RCC 7860 (cell line): ENCODE measurements around the gene CDV3.
A peak's percentile ranks its signal among the peaks of the same experiment; 100 is the strongest.
"Not testable (repeated sequence)": the region's sequence is repeated elsewhere in the genome, so short reads cannot be mapped to it uniquely, and the experiment has no call there.

Experiments used
- DNase-seq: peaks from one replicate; pipeline ENCODE4 v3.0.0-alpha.2; 2015; ENCODE audit warnings: low spot score
- FAIRE-seq: peaks from 2 replicates; lab custom pipeline; 2012; peaks lifted over from hg19 to GRCh38; lab: Jason Lieb, UNC

CDV3 gene, protein sequence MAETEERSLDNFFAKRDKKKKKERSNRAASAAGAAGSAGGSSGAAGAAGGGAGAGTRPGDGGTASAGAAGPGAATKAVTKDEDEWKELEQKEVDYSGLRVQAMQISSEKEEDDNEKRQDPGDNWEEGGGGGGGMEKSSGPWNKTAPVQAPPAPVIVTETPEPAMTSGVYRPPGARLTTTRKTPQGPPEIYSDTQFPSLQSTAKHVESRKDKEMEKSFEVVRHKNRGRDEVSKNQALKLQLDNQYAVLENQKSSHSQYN

DNA sequence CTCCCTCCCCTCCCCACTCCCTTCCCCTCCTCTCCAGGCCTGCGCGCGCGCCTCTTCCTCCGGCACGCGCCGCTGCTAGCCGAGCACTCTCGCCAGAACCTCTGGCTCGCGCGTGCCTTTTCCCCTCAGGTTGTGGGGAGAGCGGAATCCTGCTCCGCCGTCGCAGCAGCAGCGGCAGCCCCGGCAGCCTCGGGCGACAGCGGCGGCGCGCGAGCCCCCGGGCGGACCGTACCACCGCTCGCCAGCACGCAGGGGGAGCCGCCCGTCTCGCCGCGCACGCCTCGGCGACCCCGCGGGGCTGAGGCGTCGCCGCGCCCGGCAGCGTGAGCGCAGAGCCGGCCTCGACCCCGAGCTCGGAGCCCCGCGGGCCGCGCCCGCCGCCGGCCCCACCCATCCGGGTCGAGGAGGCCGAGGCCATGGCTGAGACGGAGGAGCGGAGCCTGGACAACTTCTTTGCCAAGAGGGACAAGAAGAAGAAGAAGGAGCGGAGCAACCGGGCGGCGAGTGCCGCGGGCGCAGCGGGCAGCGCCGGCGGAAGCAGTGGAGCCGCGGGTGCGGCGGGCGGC, at the start of gene CDV3:
Gene CDV3, plus strand, starts transcription at position 58 of the 566 bp plus-strand sequence. Its CDS starts 359 bp downstream, at position 417.
- DNase-seq = no peak

DNA sequence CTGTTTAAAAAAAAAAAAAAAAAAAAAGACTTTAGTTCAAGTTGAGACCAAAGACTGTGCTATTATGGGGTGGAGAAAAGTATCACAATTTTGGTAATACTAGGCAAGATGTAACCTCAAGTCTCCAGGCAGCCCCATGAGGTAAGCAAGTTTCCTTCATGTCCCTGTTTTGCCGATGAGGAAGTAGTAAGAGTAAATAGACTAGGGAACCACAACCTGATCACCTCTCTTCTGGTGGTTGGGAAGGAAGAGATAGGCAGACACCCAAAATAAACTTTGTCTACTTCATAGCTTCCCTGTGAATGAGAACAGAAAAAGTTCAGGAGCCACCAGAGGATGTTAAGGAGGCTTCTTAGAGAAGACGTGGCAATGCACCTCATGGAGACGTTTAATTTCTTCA, 49.7 kb upstream of the CDV3 start:
- not testable (repeated sequence) for FAIRE-seq

More for the DNA sequence above, at the start of gene CDV3:
- FAIRE-seq = no peak

DNA sequence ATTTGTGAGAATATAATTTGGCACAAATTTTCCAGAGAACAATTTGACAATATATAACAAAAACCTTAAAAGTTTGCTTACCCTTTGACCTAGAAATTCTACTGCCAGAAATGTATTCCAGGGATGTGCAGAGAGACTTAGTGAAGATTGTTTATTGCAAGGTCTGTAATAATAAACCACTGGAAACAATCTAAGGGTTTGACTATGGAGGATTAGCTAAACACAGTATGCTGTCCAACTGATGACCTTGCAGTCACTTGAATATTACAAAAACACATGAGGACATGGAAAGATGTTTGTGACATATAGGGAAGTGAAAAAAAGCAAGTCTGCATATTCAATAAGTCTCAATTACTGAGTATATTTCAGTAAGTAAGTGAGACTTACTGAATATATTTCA, 48.1 kb upstream of the CDV3 start:
- no peak for FAIRE-seq
- DNase-seq = no peak

More for the DNA sequence above, 49.7 kb upstream of the CDV3 start:
- DNase-seq = not testable (repeated sequence)

DNA sequence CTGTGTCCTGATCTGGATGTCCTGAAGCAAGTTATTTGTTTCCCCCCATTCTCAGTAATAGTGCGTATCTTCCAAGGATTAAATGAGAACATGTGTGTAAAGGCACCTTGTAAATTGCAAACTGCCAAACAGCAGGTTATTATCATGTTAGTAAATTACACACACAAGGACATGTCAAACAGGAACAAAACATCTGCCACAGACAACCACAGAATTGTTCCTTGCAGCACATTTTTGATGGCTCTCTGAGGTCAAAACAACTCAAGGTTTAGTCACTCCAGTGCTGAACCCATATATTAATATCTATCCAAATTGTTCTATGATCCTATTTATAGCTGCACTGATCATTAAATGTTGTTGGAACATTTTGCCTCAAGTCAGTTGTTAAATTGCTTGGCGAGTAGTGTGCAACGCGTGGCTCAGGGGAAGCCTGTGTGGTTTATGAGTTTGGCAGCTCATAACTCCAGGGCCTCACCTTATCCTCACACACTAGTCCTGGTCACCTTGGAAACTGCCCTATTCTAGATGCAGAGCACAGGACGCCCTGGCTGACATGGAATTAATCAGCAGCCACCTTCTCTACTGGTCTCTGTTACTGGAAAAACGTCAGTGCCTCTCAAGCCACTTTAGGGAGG, 46.3 kb upstream of the CDV3 start:
- FAIRE-seq (no peak), DNase-seq (no peak)

DNA sequence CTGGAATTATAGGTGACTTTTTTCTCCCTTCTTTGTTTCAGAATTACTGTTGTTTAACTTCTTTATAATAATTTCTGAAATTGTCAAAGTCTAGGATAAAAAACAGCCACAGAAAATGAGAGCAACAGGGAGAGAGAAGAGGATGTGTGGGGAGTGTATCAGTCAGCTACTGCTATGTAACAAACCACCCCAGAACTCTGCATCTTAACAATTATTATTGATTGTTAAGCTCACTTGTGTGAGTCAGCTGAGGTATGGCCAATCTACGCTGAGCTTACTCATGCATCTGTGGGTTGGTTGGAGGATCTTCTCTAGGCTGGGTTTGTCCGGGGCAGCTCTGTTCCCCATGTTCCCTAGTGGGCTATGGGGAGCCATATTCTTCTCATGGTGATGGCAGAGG, 43.7 kb upstream of the CDV3 start:
- no peak for DNase-seq

DNA sequence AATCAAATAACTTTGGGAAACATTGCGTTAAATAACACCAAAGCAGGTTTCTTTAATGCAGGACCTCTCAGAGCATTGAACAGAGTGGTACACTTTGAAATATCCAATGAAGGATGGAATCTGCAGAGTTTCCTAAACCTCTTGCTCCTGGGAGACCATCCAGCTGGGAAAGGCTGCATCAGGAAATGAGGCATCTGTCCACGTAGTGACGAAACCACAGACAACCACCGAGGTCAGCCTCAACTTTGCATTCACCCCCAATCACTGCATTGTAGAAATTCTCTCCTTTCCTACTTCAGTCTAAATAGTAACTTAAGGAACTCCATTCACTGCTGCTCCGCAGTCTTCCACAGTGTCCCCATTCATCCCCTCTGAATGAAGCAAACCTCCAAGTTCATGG, 41.5 kb upstream of the CDV3 start:
- no peak for DNase-seq
- FAIRE-seq = no peak

More for the DNA sequence above, 43.7 kb upstream of the CDV3 start:
- no peak for FAIRE-seq

DNA sequence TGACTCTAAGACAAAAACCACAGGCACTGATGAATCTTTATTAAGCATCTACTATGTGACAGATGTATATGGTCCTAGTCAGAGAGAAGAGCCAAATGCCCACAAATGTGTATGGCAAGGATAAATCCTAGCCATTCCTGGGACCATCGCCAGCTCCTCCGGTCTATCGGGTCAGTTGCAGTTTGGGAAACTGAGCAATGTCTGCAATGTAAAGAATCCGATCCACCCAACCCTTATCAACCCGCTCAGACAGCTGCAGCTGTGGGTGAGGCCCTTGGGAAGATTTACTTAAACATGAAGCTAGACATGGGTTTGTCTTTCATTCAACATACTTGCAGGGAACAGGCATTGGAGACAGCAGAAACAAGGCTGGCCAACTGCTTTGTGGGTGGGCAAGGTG, 40.5 kb upstream of the CDV3 start:
- FAIRE-seq = no peak
- no peak for DNase-seq

DNA sequence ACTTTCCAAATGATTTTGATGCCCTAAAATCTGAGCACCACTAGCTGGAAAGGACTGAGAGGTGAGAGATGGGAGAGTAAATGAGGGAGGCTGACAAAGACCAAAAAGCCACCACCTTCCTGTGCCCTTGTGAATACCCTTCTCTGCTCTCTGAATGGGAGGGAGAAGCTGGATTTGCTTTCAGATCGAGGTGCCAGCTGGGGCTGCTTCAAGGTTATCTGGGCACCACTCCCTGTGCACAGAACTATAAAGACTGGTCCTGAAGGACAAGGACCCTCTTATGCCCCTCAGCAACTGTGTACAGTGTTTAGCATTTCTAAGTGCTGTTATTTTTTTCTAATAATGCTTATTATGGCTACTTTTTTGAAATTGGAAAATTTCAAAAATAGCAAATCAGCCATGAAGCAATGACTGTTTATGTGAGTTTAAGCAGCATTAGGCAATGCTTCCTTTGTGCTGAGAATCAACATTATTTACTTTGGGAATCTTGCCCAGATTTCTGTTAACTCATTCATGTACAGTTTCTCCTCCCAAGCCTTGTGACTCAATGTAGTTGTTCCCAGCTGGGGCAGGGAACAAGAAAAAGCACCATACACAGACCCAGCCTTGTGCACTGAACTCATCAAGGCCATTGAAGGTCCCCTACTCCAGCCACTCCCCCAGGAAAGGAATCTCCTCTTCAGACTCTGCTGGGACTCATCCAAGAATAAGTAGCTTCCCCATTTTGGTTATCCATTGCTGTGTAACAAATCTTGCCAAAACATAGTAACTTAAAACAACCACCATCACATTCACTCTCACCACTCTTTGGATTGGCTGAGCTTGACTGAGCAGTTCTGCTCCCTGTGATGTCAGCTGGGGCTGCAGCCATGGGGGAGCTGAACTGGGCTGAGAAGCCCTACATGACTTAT, 37.3 kb upstream of the CDV3 start:
- DNase-seq = peak; percentile 78
- FAIRE-seq = peak; percentile 79

DNA sequence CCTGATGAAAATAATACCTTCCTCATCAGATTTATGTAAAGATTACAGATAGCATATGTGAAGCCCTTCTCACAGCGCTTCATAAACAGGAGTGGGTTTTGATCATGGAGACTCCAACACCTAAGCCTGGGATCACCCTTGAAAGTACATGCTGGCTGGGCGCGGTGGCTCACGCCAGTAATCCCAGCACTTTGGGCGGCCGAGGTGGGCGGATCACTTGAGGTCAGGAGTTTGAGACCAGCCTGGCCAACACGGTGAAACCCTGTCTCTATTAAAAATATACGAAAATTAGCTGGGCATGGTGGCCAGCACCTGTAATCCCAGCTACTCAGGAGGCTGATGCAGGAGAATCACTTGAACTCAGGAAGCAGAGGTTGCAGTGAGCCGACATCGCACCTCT, 36.4 kb upstream of the CDV3 start:
- not testable (repeated sequence) for DNase-seq, FAIRE-seq

DNA sequence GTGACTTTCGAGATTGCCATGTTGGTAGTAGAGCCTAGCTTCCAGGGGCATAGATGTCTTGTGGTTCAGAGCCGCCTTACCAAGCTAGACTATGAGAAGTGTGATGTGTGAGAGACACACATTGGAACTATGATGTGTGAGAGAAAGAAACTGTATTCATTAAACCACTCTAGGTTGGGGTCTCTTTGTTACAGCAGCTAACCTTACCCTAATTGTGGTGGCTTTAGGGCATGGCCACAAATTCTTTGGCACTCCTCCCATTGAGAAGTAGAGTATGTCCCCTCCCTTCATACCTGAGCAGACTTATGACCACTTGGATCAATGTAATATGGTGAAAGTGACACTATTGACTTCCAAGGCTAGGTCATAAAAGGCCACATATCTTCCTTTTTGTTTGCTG, 35.3 kb upstream of the CDV3 start:
- DNase-seq = no peak
- FAIRE-seq = no peak

DNA sequence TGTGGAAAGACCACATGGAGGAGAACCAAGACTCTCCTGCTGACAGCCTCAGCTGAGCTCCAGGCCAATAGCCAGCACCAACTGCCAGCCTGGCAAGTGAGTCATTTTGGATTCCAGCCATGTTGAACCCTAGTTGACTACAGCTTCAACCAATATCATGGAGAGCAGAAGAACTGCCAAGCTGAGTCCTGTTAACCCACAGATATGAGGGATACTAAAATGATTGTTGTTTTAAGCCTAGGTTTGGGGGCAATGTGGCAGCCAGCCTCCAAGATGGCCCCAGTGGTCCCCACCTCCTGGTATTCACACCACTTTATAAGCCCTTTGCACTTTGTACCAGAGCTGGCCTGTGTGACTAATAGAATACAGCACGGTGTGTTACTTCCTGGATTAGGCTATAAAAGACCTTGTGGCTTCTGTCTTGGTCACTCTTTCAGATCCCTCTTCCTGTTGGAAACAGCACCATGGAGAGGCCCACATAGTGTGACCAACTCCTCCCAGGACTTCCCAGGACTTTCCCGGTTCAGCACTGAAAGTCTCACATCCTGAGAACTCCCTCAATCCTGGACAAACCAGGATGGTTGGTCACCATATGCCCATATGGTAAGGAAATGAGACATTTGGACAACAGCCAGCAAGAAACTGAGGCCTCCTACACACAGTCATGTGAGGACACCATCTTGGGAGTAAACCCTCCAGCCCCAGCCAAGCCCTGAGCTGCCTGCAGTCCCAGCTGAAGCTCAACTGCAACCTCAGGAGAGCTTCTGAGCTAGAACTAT, 32.4 kb upstream of the CDV3 start:
- FAIRE-seq = peak; percentile 95
- peak; percentile 99 for DNase-seq

DNA sequence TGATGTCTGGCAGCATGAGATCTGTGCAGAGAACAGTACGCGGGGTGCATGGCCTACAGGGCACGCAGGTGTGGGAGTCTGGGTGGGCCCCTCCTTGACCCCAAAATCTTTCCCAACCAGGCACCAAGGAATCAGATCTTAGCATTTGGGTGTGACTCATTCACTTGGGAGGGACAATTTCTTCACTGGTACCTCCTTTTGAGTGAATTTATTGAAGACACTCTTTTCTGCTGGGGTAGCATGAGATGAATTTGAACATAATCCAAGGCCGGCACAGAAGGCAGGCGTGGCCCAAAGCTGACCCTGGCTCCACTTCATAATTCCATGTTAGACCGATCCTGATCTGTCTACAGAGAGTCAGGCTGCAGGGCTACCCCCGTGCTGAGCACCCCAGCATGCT, 30.6 kb upstream of the CDV3 start:
- no peak for FAIRE-seq

DNA sequence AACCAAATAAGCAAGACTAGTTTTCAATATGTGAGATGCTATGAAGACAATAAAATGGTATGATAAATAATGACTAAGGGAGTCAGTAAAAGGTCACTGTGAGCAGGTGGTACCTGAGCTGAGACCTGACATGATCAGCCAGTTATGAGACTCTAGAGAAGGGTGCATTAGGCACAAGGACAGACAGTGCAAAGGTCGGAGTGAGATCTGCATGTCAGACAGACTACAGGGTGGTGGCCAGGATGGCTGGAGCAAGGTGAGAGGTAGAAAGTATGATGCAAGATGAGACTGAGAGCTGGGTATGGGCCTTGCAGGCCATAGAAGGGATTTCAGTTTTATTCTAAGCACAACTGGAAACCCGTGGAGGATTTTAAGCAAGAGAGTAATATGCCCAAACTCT, 28.5 kb upstream of the CDV3 start:
- DNase-seq = not testable (repeated sequence)

More for the DNA sequence above, 30.6 kb upstream of the CDV3 start:
- no peak for DNase-seq

DNA sequence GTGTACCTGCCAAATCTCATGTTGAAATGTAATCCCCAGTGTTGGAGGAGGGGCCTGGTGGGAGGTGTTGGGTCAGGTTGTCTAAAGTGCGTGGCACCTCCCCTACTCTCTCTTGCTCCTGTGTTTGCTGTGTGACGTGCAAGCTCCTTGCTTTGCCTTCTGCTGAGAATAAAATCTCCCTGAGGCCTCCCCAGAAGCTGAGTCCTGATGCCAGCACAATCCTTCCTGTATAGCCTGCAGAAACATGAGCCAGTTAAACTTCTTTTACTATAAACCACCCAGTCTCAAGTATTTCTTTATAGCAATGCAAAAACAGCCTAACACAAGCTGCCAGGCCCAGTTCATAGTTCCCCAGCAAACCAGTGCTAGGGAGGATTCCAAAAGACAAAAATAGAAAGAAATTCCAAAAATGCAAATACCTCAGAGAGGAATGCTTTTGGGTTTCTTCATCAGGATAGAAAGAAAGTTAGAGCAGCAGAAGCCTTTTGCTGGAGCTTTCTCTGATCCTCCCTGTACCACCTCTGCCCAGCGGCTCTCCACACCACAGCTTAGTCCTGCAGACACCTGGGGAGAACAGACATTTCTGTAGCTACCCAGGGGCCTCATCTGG, 25.9 kb upstream of the CDV3 start:
- FAIRE-seq (no peak), DNase-seq (no peak)

More for the DNA sequence above, 28.5 kb upstream of the CDV3 start:
- FAIRE-seq = not testable (repeated sequence)

DNA sequence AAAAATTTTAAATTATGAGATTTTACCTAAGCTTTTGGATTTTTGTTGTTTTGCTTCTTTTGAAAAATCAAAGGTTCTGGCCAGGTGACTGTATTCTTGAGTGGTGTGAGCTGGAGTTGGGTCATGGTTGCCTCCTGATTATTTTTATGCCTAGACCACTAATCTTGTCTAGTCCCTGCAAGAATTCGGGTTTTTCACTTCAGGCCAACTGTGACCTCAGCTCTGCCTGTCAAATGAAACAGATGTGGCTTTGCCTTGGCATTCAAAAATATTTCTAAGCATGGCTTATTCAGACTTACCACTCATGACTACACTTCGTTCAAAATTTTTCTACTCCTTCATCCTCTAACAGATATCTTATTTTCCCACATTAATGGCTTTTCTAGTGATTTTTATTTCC, 25.4 kb upstream of the CDV3 start:
- DNase-seq = no peak
- FAIRE-seq = no peak

DNA sequence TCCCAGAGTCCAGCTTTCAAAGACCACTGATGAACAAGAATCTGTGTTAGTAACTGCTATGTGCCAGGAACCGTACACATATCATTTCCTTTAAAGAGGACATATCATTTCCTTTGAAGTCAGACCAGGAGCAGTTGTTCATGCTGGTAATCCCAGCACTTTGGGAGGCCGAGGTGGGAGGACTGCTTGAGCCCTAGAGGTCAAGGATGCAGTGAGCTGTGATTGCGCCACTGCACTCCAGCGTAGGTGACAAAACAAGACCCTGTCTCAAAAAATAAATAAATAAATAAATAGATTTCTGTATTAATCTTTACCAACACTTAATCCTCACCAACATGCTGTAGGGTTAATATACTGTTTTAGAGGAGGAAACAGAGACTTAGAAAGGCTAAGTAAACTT, 23.9 kb upstream of the CDV3 start:
- FAIRE-seq = no peak

DNA sequence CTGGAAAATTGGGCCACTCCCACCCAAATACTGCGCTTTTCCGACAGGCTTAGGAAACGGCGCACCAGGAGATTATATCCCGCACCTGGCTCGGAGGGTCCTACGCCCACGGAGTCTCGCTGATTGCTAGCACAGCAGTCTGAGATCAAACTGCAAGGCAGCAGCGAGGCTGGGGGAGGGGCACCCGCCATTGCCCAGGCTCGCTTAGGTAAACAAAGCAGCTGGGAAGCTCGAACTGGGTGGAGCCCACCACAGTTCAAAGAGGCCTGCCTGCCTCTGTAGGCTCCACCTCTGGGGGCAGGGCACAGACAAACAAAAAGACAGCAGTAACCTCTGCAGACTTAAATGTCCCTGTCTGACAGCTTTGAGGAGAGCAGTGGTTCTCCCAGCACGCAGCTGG, 21.9 kb upstream of the CDV3 start:
- not testable (repeated sequence) for FAIRE-seq

More for the DNA sequence above, 23.9 kb upstream of the CDV3 start:
- DNase-seq = no peak

DNA sequence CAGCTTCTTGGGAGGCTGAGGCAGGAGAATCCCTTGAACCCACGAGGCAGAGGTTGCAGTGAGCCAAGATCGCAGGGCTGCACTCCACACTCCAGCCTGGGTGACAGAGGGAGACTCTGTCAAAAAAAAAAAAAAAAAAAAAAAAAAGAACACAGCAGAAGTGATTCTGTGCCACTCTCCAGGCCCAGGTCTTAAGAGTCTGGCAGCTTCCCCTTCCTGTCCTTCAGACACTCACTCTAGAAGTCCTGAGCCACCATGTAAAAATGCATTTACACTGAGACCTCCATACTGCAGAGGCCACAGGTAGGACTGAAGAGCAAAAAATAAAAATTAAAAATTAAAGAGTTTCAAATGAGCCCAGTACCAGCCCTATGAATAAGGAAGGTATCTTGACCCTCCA, 11.8 kb upstream of the CDV3 start:
- FAIRE-seq (no peak), DNase-seq (no peak)

More for the DNA sequence above, 21.9 kb upstream of the CDV3 start:
- DNase-seq = not testable (repeated sequence)

DNA sequence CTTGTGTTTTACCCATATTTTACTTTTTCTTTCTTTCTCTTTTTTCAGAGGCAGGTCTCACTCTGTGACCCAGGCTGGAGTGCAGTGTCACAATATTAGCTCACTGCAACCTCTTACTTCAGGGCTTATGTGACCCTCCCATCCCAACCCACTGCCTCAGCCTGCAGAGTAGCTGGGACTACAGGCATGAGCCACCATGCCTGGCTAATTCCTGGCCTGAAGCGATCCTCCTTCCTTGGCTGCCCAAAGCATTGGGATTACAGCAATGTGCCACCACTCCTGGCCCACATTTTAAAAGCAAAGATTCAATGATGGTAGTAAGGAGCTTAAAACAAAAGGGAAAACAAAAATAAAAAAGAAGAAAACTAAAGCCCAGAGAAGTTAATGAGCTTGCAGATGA, 11.1 kb upstream of the CDV3 start:
- FAIRE-seq (no peak), DNase-seq (no peak)

DNA sequence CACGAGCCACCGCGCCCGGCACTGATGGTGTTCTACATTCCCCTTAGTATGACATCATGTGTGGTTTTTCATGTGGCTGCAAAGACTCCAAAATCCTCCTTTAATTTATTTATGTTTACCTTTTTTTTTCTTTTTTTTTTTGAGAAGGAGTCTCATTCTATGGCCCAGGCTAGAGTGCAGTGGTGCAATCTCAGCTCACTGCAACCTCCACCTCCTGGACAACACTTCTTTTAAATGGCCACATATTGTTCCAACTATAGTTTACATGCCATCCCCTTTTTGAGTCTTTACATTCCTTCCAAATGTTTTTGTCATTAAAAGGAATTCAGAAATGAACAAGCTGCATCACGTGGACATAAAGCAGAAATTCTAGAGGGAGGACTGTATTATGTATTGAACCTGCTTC, 10.3 kb upstream of the CDV3 start:
- no peak for FAIRE-seq
- no peak for DNase-seq
